Measurements from ENCODE around the gene MTPN. TPM values are rescaled to one million over a fixed set of nuclear protein-coding genes. Genes with fewer than 3 reads are reported as not detected.

MTPN gene
- polyA plus RNA-seq, 1 experiment: 260 TPM

DNA sequence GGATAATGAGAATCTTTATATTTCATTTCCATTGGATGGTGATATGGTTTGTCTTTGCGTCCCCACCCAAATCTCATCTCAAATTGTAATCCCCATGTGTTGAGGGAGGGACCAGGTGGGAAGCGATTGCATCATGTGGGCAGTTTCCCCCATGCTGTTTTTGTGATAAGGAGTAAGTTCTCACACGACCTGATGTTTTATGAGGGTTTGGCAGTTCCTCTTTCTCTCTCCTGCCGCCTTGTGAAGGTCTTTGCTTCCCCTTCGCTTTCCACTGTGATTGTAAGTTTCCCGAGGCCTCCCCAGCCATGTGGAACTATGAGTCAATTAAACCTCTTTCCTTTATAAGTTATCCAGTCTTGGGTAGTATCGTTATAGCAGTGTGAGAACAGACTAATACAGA is 59.4 kb downstream of the MTPN start:
- no peaks in the 10 kb centered on the region for H3K9me3 ChIP-seq (ENCODE audit: control insufficient read depth, insufficient read depth, low read length)
- ChIA-PET CTCF (no interaction called here), POLR2A (no interaction called here)

GRCh38 chr7:135914346-135914745 is 62.8 kb downstream of the MTPN start:
- Histone ChIP-seq H3K27me3 (ENCODE audit: control insufficient read depth, insufficient read depth, low read length) (no peaks in the 10 kb centered on the region), H3K9me3 (ENCODE audit: control insufficient read depth, insufficient read depth, low read length) (no peaks in the 10 kb centered on the region), H3K4me3 (ENCODE audit: low read depth, low read length) (no peak overlapping the region), H3K27ac (ENCODE audit: low read depth, low read length) (no peak overlapping the region)
- POLR2A ChIA-PET: no interaction called here
- TF ChIP-seq, protein P1, sequence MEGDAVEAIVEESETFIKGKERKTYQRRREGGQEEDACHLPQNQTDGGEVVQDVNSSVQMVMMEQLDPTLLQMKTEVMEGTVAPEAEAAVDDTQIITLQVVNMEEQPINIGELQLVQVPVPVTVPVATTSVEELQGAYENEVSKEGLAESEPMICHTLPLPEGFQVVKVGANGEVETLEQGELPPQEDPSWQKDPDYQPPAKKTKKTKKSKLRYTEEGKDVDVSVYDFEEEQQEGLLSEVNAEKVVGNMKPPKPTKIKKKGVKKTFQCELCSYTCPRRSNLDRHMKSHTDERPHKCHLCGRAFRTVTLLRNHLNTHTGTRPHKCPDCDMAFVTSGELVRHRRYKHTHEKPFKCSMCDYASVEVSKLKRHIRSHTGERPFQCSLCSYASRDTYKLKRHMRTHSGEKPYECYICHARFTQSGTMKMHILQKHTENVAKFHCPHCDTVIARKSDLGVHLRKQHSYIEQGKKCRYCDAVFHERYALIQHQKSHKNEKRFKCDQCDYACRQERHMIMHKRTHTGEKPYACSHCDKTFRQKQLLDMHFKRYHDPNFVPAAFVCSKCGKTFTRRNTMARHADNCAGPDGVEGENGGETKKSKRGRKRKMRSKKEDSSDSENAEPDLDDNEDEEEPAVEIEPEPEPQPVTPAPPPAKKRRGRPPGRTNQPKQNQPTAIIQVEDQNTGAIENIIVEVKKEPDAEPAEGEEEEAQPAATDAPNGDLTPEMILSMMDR (IDR thresholded peaks at IDR 0.05; ENCODE audit: low read depth, low read length): no peak
- DNase-seq (ENCODE audit: low read depth, low spot score): no peak
- CTCF ChIA-PET: no interaction called here

More for the DNA sequence above, 59.4 kb downstream of the MTPN start:
- TF ChIP-seq, protein P1 (IDR thresholded peaks at IDR 0.05; ENCODE audit: low read depth, low read length): no peak
- no peak for DNase-seq (ENCODE audit: low read depth, low spot score)
- no peak overlapping the region for H3K27ac ChIP-seq (ENCODE audit: low read depth, low read length)
- no peak overlapping the region for H3K4me3 ChIP-seq (ENCODE audit: low read depth, low read length)
- H3K27me3 ChIP-seq (ENCODE audit: control insufficient read depth, insufficient read depth, low read length): no peaks in the 10 kb centered on the region

GRCh38 chr7:135913404-135913803 is 63.8 kb downstream of the MTPN start:
- TF ChIP-seq, protein P1 (IDR thresholded peaks at IDR 0.05; ENCODE audit: low read depth, low read length): no peak
- Histone ChIP-seq H3K27ac (ENCODE audit: low read depth, low read length) (no peak overlapping the region), H3K4me3 (ENCODE audit: low read depth, low read length) (no peak overlapping the region), H3K27me3 (ENCODE audit: control insufficient read depth, insufficient read depth, low read length) (no peaks in the 10 kb centered on the region), H3K9me3 (ENCODE audit: control insufficient read depth, insufficient read depth, low read length) (no peaks in the 10 kb centered on the region)
- no peak for DNase-seq (ENCODE audit: low read depth, low spot score)
- ChIA-PET CTCF (no interaction called here), POLR2A (no interaction called here)

DNA sequence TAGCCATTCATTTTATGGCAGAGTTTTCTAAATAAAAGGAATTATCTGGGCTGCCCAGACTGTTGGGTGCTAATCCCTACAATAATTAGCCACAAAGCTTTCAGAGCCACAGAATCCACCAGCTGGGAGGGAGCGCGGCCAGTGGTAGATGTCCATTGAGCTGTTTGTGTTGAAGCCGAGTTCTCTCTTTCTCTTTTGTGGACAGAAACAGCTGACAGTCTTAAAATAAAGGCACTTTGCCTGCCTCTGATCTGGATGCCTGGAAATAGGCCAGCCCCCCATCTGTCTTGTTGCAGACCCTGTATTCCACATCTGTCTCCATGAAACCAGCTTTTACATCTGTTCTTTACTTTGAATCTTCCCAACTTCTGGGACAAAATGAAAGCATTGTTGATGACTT is 66.1 kb downstream of the MTPN start:
- H3K27ac ChIP-seq (ENCODE audit: low read depth, low read length): no peak overlapping the region
- DNase-seq (ENCODE audit: low read depth, low spot score): no peak
- ChIA-PET CTCF (no interaction called here), POLR2A (no interaction called here)
- H3K4me3 ChIP-seq (ENCODE audit: low read depth, low read length): no peak overlapping the region
- TF ChIP-seq, protein P1 (IDR thresholded peaks at IDR 0.05; ENCODE audit: low read depth, low read length): no peak
- H3K9me3 ChIP-seq (ENCODE audit: control insufficient read depth, insufficient read depth, low read length): no peaks in the 10 kb centered on the region
- no peaks in the 10 kb centered on the region for H3K27me3 ChIP-seq (ENCODE audit: control insufficient read depth, insufficient read depth, low read length)

DNA sequence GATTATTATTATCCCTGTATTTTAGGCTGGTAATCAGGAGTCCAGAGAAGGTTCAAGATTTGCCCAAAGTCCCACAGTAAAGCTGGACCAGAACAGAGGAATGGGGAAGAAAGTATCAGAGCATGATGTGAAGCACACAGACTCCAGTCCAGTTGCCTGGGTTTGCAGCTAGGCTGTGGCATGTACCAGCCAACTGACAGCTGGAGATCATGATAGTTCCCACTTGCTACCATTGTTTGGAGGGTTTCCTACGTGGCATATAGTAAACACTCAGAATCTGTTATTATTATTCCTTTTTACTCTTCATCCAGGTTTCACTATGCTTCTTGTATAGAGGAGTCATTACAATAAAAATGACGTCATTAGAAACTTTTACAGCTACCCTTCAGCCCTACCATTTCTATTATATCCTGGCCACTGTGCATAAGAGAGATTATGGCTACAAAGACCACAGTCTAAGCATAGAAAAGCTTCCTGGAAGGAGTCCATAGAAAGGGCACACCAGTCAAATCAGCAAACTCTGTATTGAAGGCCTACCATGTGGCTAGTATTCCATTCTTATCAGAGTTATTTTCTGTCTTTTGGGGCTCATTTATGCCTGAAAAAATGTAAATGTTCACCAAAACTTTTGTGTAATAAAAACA is 66.6 kb downstream of the MTPN start:
- TF ChIP-seq, protein P1 (IDR thresholded peaks at IDR 0.05; ENCODE audit: low read depth, low read length): no peak
- DNase-seq (ENCODE audit: low read depth, low spot score): no peak
- Histone ChIP-seq H3K4me3 (ENCODE audit: low read depth, low read length) (no peak overlapping the region), H3K9me3 (ENCODE audit: control insufficient read depth, insufficient read depth, low read length) (no peaks in the 10 kb centered on the region), H3K27me3 (ENCODE audit: control insufficient read depth, insufficient read depth, low read length) (no peaks in the 10 kb centered on the region), H3K27ac (ENCODE audit: low read depth, low read length) (no peak overlapping the region)
- ChIA-PET POLR2A (no interaction called here), CTCF (no interaction called here)
